Peyer's patch (tissue), 4 donors: ENCODE measurements around the gene JAK1. TPM values are rescaled to one million over a fixed set of nuclear protein-coding genes. Genes with fewer than 3 reads are reported as not detected.

Source experiments
- DNase-seq, 3 donors: peaks; one replicate each; pipeline ENCODE4 v3.0.0-alpha.2; 2017 to 2019
- H3K27ac ChIP-seq, 4 donors: fragments of 200-600 bp; sonication (generic); one replicate each; pipeline ENCODE4 v1.5.1; 2016 to 2019
- H3K27me3 ChIP-seq, 2 donors: fragments of 200-600 bp; sonication (generic); one replicate each; pipeline ENCODE4 v1.5.1; 2019
- H3K36me3 ChIP-seq, 3 donors: fragments of 200-600 bp; sonication (generic); one replicate each; pipeline ENCODE4 v1.5.1; 2016 to 2019
- H3K4me1 ChIP-seq, 4 donors: fragments of 200-600 bp; sonication (generic); one replicate each; pipeline ENCODE4 v1.5.1; 2016 to 2019
- H3K4me3 ChIP-seq, 4 donors: fragments of 200-600 bp; sonication (generic); 1 replicate in 3 of 4; 2 replicates in 1 of 4; pipeline ENCODE4 v1.5.1; 2016 to 2019; ENCODE audit warnings: mild to moderate bottlenecking in 1 of 4
- H3K9me3 ChIP-seq, 4 donors: fragments of 200-600 bp; sonication (generic); one replicate each; pipeline ENCODE4 v1.5.1; 2016 to 2019; ENCODE audit warnings: mild to moderate bottlenecking in 1 of 4
- CTCF ChIP-seq, 6 experiments: fragments of 450-650 bp in 4 of 6; fragments of 200-600 bp in 2 of 6; sonication (generic) in 1 of 6; IDR thresholded peaks; one replicate each; pipeline ENCODE4 v1.5.1; 2017 to 2019; ENCODE audit warnings: antibody characterized with exemption in 6 of 6, mild to moderate bottlenecking in 3 of 6, moderate library complexity in 1 of 6
- POLR2A ChIP-seq, 2 donors: fragments of 450-650 bp; IDR thresholded peaks; one replicate each; pipeline ENCODE4 v1.5.1; 2017; ENCODE audit warnings: antibody characterized with exemption in 2 of 2, mild to moderate bottlenecking in 2 of 2, moderate library complexity in 2 of 2
- total RNA-seq, 4 donors: library from RNA; depleted of rRNA; stranded (reverse); fragments of >200 nt; gene quantifications; one replicate each; pipeline ENCODE4 v1.1.0, GENCODE V29; 2016

JAK1 gene
- total RNA-seq, 4 donors from 2014 or later = 116 to 251 (median 126) TPM

- no peak for DNase-seq
- Histone ChIP-seq H3K27me3 (no peaks in the 10 kb centered on the region), H3K9me3 (no peaks in the 10 kb centered on the region), H3K4me3 (no peak overlapping the region), H3K4me1 (peaks cover 6 to 72% (median 19%) of the 10 kb centered on the region in 4 donors), H3K36me3 (no peaks in the 10 kb centered on the region), H3K27ac (no peak overlapping the region)
- TF ChIP-seq POLR2A (IDR thresholded peaks at IDR 0.05) (no peak), CTCF (IDR thresholded peaks at IDR 0.05) (no peak)
These were observed 13.1 kb downstream of the JAK1 start for GRCh38 chr1:64953241-64953640.

GRCh38 chr1:64950284-64950809 is 16.0 kb downstream of the JAK1 start:
- Histone ChIP-seq H3K27ac (no peak overlapping the region), H3K9me3 (no peaks in the 10 kb centered on the region)
- TF ChIP-seq CTCF (IDR thresholded peaks at IDR 0.05) = no peak
- TF ChIP-seq POLR2A (IDR thresholded peaks at IDR 0.05) = no peak

GRCh38 chr1:64948905-64949833 is 17.2 kb downstream of the JAK1 start:
- H3K9me3 ChIP-seq = no peaks in the 10 kb centered on the region
- H3K4me3 ChIP-seq = no peak overlapping the region
- H3K27me3 ChIP-seq = no peaks in the 10 kb centered on the region
- no peaks in the 10 kb centered on the region for H3K36me3 ChIP-seq
- no peak overlapping the region for H3K27ac ChIP-seq
- TF ChIP-seq CTCF (IDR thresholded peaks at IDR 0.05) (no peak), POLR2A (IDR thresholded peaks at IDR 0.05) (no peak)
- peaks cover 0 to 39% (median 8%) of the 10 kb centered on the region in 4 donors for H3K4me1 ChIP-seq
- DNase-seq = peak in 1 of 3 donors; percentile 65

More at GRCh38 chr1:64950284-64950809, 16.0 kb downstream of the JAK1 start:
- H3K4me1 ChIP-seq = peaks cover 6 to 48% (median 9%) of the 10 kb centered on the region in 4 donors
- H3K36me3 ChIP-seq = no peaks in the 10 kb centered on the region
- no peak overlapping the region for H3K4me3 ChIP-seq
- H3K27me3 ChIP-seq = no peaks in the 10 kb centered on the region
- DNase-seq = no peak

- peaks cover 0 to 34% (median 6%) of the 10 kb centered on the region in 4 donors for H3K4me1 ChIP-seq
- no peak overlapping the region for H3K27ac ChIP-seq
- no peaks in the 10 kb centered on the region for H3K9me3 ChIP-seq
- no peak for DNase-seq
- no peaks in the 10 kb centered on the region for H3K27me3 ChIP-seq
- no peak overlapping the region for H3K4me3 ChIP-seq
- TF ChIP-seq POLR2A (IDR thresholded peaks at IDR 0.05) = no peak
- TF ChIP-seq CTCF (IDR thresholded peaks at IDR 0.05) = no peak
- no peaks in the 10 kb centered on the region for H3K36me3 ChIP-seq
These were observed 18.1 kb downstream of the JAK1 start for GRCh38 chr1:64948216-64948615.

GRCh38 chr1:64946916-64947315 is 19.4 kb downstream of the JAK1 start:
- H3K9me3 ChIP-seq = no peaks in the 10 kb centered on the region
- TF ChIP-seq POLR2A (IDR thresholded peaks at IDR 0.05) (no peak), CTCF (IDR thresholded peaks at IDR 0.05) (no peak)
- no peak overlapping the region for H3K4me3 ChIP-seq
- H3K36me3 ChIP-seq = no peaks in the 10 kb centered on the region
- peaks cover 0 to 26% (median 3%) of the 10 kb centered on the region in 4 donors for H3K4me1 ChIP-seq
- no peak overlapping the region for H3K27ac ChIP-seq
- no peak for DNase-seq
- H3K27me3 ChIP-seq = no peaks in the 10 kb centered on the region
